Prostate gland (tissue), 2 donors: Measurements from ENCODE around the gene OPN1SW. TPM values are rescaled to one million over a fixed set of nuclear protein-coding genes. Genes with fewer than 3 reads are reported as not detected.

Experiments used
- DNase-seq: peaks from one replicate; pipeline ENCODE4 v3.0.0-alpha.2; 2019; ENCODE audit warnings: low spot score
- H3K27ac ChIP-seq, 2 donors: fragments of 200-600 bp; sonication (generic); 2 replicates each; pipeline ENCODE4 v1.5.1; 2017 to 2019
- H3K27me3 ChIP-seq: fragments of 200-600 bp; sonication (generic); replicated peaks from 2 replicates; pipeline ENCODE4 v1.5.1; 2019; ENCODE audit not compliant: insufficient read depth
- H3K36me3 ChIP-seq, 2 donors: fragments of 200-600 bp; sonication (generic); 1 replicate in 1 of 2; 2 replicates in 1 of 2; pipeline versions ENCODE4 v1.5.1 to v1.8.1; 2017 to 2019
- H3K4me1 ChIP-seq: fragments of 200-600 bp; sonication (generic); replicated peaks from 2 replicates; pipeline ENCODE4 v1.5.1; 2019
- H3K4me3 ChIP-seq, 2 donors: fragments of 200-600 bp; sonication (generic); 2 replicates each; pipeline ENCODE4 v1.5.1; 2017 to 2019
- H3K9me3 ChIP-seq: fragments of 200-600 bp; sonication (generic); 2 replicates; pipeline ENCODE4 v1.5.1; 2017
- POLR2A ChIP-seq: fragments of 450-650 bp; IDR thresholded peaks from one replicate; pipeline ENCODE4 v1.6.1; 2016; ENCODE audit warnings: antibody characterized with exemption, mild to moderate bottlenecking
- POLR2AphosphoS5 ChIP-seq: sonication (generic); formaldehyde crosslinking; IDR thresholded peaks from one replicate; pipeline ENCODE4 v1.6.1; 2017; ENCODE audit warnings: antibody characterized with exemption
- WGBS: methylation state at CpG from one replicate; pipeline ENCODE4 v1.1.5; 2018; 5-methylcytosine and 5-hydroxymethylcytosine counted together
- intact Hi-C: fragments of 100-400 bp; cut with DNase I; formaldehyde crosslinking; loops from one replicate; pipeline ENCODE4 v1.14.2; 2022
- total RNA-seq, 2 donors: library from RNA; depleted of rRNA; stranded (reverse); fragments of >200 nt; gene quantifications; one replicate each; pipeline ENCODE4 v1.1.0, GENCODE V29; 2016
- TF ChIP-seq, protein P1 (sequence below), 4 experiments: fragments of 200-600 bp in 2 of 4; fragments of 450-650 bp in 2 of 4; sonication (generic) in 2 of 4; IDR thresholded peaks; 1 replicate in 3 of 4; 2 replicates in 1 of 4; pipeline ENCODE4 v1.5.1; 2016 to 2019; ENCODE audit warnings: antibody characterized with exemption in 4 of 4, mild to moderate bottlenecking in 2 of 4, moderate library complexity in 2 of 4

OPN1SW gene
- total RNA-seq, 2 donors from 2014 or later: not detected

DNA sequence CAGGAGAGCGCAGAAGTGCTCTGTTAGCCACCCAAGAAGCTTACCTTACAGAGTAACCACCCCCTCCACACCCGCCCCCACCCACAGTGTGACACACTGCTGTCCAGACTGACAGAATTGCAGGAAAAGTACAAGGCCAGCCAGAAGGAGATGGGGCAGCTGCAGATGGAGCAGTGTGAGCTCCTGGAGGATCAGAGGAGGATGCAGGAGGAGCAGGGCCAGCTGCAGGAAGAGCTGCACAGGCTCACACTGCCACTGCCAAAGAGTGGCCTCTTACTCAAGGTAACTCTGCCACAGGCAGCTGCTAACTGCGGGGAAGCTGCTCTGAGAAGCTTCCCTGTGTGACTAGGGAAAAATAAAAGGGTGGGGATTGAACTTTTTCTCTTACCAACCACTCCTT, 33.8 kb upstream of the OPN1SW start:
- 97% methylated on average over 3 of the region's 3 CpGs for WGBS
- Histone ChIP-seq H3K27me3 (no peaks in the 10 kb centered on the region), H3K4me3 (no peak overlapping the region), H3K4me1 (no peaks in the 10 kb centered on the region), H3K27ac (no peak overlapping the region), H3K9me3 (no peaks in the 10 kb centered on the region), H3K36me3 (no peaks in the 10 kb centered on the region)
- intact Hi-C loops: no loop called here
- TF ChIP-seq, protein P1, sequence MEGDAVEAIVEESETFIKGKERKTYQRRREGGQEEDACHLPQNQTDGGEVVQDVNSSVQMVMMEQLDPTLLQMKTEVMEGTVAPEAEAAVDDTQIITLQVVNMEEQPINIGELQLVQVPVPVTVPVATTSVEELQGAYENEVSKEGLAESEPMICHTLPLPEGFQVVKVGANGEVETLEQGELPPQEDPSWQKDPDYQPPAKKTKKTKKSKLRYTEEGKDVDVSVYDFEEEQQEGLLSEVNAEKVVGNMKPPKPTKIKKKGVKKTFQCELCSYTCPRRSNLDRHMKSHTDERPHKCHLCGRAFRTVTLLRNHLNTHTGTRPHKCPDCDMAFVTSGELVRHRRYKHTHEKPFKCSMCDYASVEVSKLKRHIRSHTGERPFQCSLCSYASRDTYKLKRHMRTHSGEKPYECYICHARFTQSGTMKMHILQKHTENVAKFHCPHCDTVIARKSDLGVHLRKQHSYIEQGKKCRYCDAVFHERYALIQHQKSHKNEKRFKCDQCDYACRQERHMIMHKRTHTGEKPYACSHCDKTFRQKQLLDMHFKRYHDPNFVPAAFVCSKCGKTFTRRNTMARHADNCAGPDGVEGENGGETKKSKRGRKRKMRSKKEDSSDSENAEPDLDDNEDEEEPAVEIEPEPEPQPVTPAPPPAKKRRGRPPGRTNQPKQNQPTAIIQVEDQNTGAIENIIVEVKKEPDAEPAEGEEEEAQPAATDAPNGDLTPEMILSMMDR (IDR thresholded peaks at IDR 0.05): no peak
- DNase-seq: no peak

DNA sequence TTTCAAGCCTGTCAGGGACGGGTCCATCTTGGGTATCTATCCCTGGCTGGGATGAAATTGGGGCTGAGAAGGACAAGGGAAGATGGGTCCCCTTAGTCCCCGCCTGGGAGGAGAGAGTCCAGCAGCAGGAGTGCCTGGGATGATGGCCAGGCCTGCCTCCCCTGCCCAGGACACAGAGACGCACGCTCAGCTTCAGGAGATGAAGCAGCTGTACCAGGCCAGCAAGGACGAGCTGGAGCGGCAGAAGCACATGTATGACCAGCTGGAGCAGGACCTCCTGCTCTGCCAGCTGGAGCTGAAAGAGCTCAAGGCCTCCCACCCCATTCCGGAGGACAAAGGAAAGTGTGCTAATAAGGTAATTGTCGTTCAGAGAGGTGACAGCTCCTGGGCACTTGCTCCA, 31.6 kb upstream of the OPN1SW start:
- no peaks in the 10 kb centered on the region for H3K4me1 ChIP-seq
- no peak for DNase-seq
- H3K27me3 ChIP-seq: no peaks in the 10 kb centered on the region
- no peaks in the 10 kb centered on the region for H3K36me3 ChIP-seq
- TF ChIP-seq POLR2AphosphoS5 (no peak), POLR2A (no peak)
- TF ChIP-seq, protein P1 (IDR thresholded peaks at IDR 0.05): no peak
- intact Hi-C loops: no loop called here
- WGBS: 55% methylated on average over 8 of the region's 8 CpGs
- no peak overlapping the region for H3K4me3 ChIP-seq
- H3K27ac ChIP-seq: no peak overlapping the region
- H3K9me3 ChIP-seq: no peaks in the 10 kb centered on the region

DNA sequence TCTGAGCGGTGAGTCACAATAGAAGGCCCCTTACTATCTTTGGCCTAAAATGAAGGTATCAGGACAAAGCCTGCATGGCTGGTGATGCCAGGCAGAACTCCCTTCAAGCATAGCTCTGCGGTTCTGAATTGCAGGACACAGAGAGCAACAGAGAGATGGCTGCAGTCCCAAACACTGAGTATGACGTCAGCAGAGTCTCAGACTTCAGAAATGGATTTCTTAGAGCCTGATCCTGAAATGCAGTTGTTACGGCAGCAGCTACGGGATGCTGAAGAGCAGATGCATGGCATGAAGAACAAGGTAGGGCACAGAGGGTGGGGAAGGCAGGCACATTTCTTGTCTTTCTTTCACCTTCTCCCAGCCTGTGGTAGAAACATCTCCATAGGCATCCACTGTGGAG, 29.6 kb upstream of the OPN1SW start:
- intact Hi-C loops: no loop called here
- Histone ChIP-seq H3K27me3 (no peaks in the 10 kb centered on the region), H3K4me1 (no peaks in the 10 kb centered on the region), H3K4me3 (no peak overlapping the region), H3K9me3 (no peaks in the 10 kb centered on the region), H3K27ac (no peak overlapping the region), H3K36me3 (no peaks in the 10 kb centered on the region)
- 91% methylated on average over 5 of the region's 5 CpGs for WGBS
- DNase-seq: no peak
- no peak for TF ChIP-seq POLR2A
- no peak for TF ChIP-seq POLR2AphosphoS5
- TF ChIP-seq, protein P1 (IDR thresholded peaks at IDR 0.05): no peak

DNA sequence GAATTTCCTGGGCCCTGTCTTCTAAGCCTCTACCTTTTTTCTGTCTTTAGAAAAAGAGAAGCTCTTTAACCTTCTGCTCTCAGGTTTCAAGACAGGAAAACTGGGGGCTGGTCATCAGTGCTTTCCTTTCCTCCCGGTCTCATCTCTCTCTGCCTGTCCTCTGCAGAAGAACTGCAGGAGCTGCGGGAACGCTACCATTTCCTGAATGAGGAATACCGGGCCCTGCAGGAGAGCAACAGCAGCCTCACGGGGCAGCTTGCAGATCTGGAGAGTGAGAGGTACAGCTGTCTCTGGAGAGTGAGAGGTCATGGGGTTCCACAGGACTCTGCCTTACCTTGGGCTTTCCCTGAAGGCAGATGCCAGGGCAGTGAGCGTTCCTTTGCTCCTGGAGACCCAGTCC, 28.9 kb upstream of the OPN1SW start:
- TF ChIP-seq, protein P1 (IDR thresholded peaks at IDR 0.05): no peak
- no peak for TF ChIP-seq POLR2AphosphoS5
- TF ChIP-seq POLR2A: no peak

DNA sequence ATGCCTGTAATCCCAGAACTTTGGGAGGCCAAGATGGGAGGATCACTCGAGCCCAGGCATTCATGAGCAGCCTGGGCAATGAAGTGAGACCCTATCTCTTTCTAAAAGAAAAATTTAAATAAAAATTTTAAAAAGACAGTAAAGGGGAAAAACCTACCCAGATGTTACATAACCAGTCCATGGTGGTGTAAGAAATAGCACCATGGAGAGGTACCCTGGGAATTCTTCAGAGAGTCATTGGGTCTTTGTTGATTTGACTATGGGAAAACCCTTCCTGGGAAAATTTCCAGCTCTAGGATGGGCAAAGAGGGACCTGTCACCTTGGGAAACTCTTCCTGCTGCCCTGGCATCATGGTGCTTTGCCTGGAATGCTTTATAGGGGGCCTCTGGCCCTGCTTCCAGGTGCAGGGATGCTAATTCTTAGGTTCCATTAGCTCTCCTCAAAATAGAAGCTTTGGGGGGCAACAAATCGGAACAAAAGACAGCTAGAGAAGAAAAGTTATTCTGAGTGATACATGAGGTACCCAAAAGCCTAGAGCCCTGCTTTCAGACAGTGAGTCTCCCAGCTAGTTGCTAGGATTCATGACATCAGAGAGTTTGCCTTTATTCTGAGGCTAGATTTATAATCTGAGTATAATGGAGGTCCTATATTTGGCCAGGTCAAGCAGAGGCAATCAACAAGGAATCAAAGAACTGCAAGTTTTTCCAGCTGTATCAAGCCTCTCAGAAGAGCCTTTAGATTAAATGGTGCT, 26.2 kb upstream of the OPN1SW start:
- Histone ChIP-seq H3K4me1 (no peaks in the 10 kb centered on the region), H3K9me3 (no peaks in the 10 kb centered on the region), H3K4me3 (no peak overlapping the region), H3K36me3 (no peaks in the 10 kb centered on the region), H3K27me3 (no peaks in the 10 kb centered on the region), H3K27ac (no peak overlapping the region)
- WGBS: 88% methylated on average over 2 of the region's 2 CpGs
- intact Hi-C loops: no loop called here
- no peak for DNase-seq
- TF ChIP-seq POLR2AphosphoS5 (no peak), POLR2A (no peak)
- TF ChIP-seq, protein P1 (IDR thresholded peaks at IDR 0.05): no peak

More for the DNA sequence above, 28.9 kb upstream of the OPN1SW start:
- intact Hi-C loops: no loop called here
- Histone ChIP-seq H3K4me3 (no peak overlapping the region), H3K27ac (no peak overlapping the region), H3K27me3 (no peaks in the 10 kb centered on the region), H3K36me3 (no peaks in the 10 kb centered on the region), H3K9me3 (no peaks in the 10 kb centered on the region), H3K4me1 (no peaks in the 10 kb centered on the region)
- 78% methylated on average over 6 of the region's 6 CpGs for WGBS
- no peak for DNase-seq
